ENCODE measurements around the gene GALNT4.

Gene GALNT4

GRCh38 chr12:89490922-89491321, 33.7 kb downstream of the GALNT4 start:
- FAIRE-seq: no peak

- no peak for FAIRE-seq
Measured at GRCh38 chr12:89486264-89486663, 38.3 kb downstream of the GALNT4 start.

- no peak for FAIRE-seq
Measured at GRCh38 chr12:89484470-89484869, 40.1 kb downstream of the GALNT4 start.

- no peak for FAIRE-seq
Measured at GRCh38 chr12:89481213-89481914, 43.2 kb downstream of the GALNT4 start.

- no peak for FAIRE-seq
Measured at GRCh38 chr12:89479982-89480381, 44.6 kb downstream of the GALNT4 start.

- FAIRE-seq: no peak
Measured at GRCh38 chr12:89477633-89478279, 46.8 kb downstream of the GALNT4 start.

GRCh38 chr12:89476904-89477595, 47.5 kb downstream of the GALNT4 start:
- no peak for FAIRE-seq

GRCh38 chr12:89476232-89476631, 48.4 kb downstream of the GALNT4 start:
- no peak for FAIRE-seq

GRCh38 chr12:89475203-89475990, 49.2 kb downstream of the GALNT4 start:
- FAIRE-seq: no peak

- FAIRE-seq: no peak
Measured at GRCh38 chr12:89474615-89475014, 50.0 kb downstream of the GALNT4 start.
